Measurements from ENCODE around the gene PDZD8. TPM values are rescaled to one million over a fixed set of nuclear protein-coding genes. Genes with fewer than 3 reads are reported as not detected.

The PDZD8 gene
- 15.0 and 23.2 TPM in 2 replicates for total RNA-seq

DNA sequence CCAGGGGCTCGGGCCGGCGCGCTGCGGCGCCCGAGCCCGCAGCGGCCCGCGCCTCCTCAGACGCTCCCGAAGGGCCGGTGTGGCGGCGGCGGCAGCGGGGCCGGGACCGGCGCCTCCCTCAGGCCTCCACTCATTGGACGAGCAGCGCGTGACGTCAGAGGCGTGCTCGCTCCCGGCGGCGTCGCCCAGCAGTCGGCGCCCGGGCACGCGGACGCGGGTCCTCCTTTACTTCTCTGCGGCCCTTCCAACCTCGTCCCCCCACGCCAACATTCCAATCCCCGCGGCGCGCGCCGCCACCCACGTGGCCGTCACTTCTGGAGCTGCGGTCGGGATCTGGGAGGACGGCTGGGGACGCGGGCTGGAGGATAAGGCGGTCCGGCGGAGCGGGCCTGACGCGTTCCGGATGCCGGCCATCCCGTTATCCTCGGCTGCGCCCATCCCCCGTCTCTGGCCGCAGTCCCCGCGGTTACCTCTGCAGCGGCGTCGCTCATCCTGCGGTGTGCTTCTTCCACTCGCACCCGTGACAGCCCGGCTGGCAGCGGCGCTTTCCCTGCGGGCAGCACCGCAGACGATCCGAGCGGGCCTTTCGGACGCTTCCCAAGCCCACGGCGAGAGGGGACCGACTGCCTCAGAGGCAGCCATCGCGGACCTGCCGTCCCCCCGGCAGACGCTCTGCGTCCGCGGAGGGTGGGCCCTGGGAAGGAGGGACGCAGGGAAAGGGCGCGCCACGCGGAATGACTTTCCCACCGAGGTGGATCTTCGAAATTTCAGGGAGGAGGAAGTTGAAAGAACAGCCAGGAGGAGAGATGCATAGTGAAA is at the start of gene PDZD8:
Gene PDZD8, minus strand, starts transcription at position 81 of the 819 bp plus-strand sequence. CDS start 213 bp downstream, outside the sequence.
- no peak for DNase-seq (ENCODE audit: extremely low read depth, low read depth, low spot score)

GRCh38 chr10:117424171-117424570 is 48.9 kb upstream of the PDZD8 start:
- no peak for DNase-seq (ENCODE audit: extremely low read depth, low read depth, low spot score)

DNA sequence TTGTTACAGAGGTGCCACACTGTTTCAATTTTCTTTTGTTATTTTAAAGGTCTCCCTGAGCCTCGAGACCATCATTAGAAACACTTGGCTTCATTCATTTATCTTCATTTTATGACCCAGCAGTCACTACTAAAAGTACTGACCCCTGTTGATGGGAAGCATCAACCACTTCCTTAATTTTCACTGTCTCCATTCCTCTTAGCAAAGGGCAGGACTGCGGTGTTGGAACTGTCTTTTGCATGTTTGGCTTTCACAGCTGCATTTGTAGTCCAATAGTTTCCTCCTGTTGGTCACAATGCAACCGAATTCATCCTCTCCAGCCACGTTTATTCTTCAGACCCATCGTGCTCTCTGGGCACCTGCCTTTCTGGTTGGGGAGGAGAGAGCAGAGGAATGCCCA is 46.7 kb upstream of the PDZD8 start:
- no peak for DNase-seq (ENCODE audit: extremely low read depth, low read depth, low spot score)

- DNase-seq (ENCODE audit: extremely low read depth, low read depth, low spot score): no peak
Measured at GRCh38 chr10:117420768-117421167, 45.5 kb upstream of the PDZD8 start.

DNA sequence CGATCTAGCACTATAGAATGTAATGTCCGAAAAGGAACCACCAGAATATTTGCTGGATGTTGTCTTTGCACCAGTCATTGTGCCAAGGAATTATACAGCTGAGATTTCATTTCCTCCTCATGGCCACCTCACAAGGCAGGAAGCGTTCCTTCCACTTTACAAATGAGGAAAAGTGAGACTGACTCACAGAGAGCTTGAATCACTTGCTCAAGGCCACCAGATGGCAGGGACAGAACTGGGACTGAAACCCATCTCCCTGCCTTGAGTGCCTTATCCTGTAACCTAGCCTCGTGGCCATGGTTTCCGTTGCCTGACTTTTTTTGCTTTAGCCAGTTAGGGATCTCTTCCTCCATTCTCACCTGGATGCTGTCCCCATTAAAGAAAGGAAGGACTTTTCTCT is 44.7 kb upstream of the PDZD8 start:
- DNase-seq (ENCODE audit: extremely low read depth, low read depth, low spot score): no peak

GRCh38 chr10:117419159-117419558 is 43.9 kb upstream of the PDZD8 start:
- no peak for DNase-seq (ENCODE audit: extremely low read depth, low read depth, low spot score)

DNA sequence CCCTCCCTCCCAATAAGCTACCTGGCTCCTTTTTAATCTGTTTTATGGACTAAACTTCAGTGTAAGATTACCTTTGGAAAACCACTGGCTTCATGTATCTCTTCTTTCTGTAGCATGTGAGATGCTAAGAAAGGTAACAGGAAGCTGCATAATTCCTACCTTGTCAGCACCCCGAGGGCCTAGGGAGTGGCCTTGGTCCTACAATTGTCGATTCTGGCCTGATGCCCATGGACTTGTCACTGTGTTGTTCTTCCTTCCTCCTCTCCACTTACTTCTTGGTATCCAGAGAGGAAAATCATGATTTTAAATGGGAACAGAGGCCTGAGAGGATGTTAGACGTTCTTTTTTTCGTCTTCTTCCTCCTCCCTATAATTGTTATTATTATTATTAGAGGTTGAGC is 42.9 kb upstream of the PDZD8 start:
- DNase-seq (ENCODE audit: extremely low read depth, low read depth, low spot score): no peak

GRCh38 chr10:117417196-117417595 is 42.0 kb upstream of the PDZD8 start:
- no peak for DNase-seq (ENCODE audit: extremely low read depth, low read depth, low spot score)

DNA sequence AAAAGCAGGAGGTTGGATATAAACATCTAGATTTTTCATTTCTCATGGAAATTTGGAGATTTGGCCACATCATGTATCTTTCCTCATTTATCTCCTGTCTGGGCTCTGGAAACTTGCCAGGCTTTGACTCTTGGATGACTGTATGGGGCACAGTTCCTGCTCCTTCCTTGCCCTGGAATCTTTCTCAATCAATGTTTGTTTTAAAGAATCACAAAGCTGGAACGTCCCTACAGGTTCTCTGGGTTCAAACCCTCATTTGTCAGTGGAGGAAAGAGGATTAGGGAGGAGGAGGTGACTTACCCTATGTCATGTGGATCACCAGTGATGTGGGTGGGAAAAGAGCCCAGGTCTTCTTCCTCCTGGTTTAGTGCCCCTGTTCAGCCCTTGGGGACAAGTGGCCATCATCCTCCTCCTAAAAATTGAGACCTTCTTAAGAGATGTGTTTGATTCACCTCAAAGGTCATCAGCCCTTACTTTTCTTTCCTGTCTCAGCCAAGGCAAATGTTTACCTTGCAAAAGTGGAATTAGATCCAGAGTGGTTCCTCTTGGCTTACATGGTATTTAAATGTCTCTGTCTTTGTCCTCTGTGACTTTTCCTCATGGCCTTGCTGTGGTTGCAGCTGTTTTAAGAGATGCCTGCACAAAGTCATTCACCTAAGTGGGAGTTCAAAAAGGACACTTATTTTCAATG is 38.8 kb upstream of the PDZD8 start:
- no peak for DNase-seq (ENCODE audit: extremely low read depth, low read depth, low spot score)

- no peak for DNase-seq (ENCODE audit: extremely low read depth, low read depth, low spot score)
Measured at GRCh38 chr10:117412469-117413010, 37.3 kb upstream of the PDZD8 start.

- no peak for DNase-seq (ENCODE audit: extremely low read depth, low read depth, low spot score)
Measured at GRCh38 chr10:117411479-117412399, 36.5 kb upstream of the PDZD8 start.

DNA sequence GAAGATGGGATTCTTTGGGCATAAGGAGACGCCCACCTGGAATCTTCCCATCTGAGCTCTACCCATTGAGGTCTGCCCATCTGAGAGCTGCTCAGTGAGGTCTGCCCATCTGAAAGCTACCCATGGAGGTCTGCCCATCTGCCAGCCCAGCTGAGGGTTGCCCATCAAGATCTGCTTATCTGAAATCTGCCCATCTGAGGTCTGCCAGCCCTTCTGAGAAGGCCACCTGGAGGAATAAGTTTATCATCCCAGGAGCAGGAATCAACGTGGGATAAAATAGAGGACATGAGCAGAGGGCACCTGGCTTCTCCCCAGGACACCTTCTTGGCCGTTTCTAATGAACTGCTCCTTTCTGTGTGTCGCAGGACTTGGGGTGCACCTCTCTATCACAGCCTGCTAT is 35.3 kb upstream of the PDZD8 start:
- DNase-seq (ENCODE audit: extremely low read depth, low read depth, low spot score): no peak

GRCh38 chr10:117409549-117410305 is 34.5 kb upstream of the PDZD8 start:
- DNase-seq (ENCODE audit: extremely low read depth, low read depth, low spot score): no peak

DNA sequence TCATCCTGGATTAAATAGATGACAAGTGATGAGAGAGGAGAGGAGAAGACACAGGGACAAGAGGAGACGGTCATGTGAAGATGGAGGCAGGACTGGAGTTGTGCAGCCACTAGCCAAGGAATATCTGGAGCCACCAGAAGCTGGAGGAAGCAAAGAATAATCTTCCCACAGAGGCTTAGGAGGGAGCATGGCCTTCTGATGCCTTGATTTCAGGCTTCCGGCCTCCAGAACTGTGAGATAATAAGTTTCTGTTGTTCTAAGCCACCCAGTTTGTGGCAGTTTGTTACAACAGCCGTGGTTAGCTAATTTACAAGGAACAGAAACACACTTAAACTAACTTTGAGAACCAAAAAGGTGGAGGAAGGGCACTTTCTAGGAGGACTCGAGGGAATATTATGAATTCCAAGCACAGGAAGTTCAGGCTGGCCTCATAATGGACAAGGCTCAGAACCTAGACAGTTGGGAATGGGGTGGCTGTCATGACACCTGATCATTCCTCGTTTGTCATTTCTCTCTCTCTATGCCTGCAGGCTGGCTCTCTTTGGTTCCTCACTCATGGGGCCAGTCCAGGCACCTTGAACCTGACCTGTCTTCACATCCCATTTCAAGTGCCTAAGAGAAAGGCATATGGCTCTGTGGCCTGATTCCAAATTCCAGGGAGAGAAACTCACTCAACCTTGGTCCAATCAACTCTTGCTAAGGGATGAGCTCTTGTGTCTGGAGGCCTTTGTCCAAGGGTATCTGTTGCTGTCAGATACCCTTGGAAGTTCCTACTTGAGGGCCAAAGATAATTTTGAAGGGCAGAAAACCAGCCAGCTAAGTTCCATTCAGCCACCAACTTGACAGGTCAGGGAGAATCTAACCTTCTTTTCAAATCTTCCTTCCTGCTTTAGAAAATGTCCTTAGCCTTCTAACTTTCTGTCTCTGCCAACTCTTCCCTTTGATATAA is 33.5 kb upstream of the PDZD8 start:
- no peak for DNase-seq (ENCODE audit: extremely low read depth, low read depth, low spot score)

DNA sequence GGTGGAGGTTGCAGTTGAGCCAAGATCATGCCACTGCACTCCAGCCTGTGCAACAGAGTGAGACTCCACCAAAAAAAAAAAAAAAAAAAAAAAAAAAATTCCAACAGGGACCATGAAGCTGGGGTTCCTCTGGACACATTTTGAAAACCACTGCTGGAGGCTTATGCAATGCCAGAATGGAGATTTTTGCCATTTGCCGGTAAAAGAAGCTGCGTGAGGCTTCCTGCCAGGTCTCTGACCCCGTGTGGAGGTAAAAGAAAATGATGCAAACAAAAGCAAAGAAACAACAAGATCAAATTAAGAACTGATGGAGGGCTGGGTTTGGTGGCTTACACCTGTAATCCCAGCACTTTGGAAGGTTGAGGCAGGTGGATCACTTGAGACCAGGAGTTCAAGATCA is 30.5 kb upstream of the PDZD8 start:
- no peak for DNase-seq (ENCODE audit: extremely low read depth, low read depth, low spot score)

- no peak for DNase-seq (ENCODE audit: extremely low read depth, low read depth, low spot score)
Measured at GRCh38 chr10:117400329-117400728, 25.1 kb upstream of the PDZD8 start.

DNA sequence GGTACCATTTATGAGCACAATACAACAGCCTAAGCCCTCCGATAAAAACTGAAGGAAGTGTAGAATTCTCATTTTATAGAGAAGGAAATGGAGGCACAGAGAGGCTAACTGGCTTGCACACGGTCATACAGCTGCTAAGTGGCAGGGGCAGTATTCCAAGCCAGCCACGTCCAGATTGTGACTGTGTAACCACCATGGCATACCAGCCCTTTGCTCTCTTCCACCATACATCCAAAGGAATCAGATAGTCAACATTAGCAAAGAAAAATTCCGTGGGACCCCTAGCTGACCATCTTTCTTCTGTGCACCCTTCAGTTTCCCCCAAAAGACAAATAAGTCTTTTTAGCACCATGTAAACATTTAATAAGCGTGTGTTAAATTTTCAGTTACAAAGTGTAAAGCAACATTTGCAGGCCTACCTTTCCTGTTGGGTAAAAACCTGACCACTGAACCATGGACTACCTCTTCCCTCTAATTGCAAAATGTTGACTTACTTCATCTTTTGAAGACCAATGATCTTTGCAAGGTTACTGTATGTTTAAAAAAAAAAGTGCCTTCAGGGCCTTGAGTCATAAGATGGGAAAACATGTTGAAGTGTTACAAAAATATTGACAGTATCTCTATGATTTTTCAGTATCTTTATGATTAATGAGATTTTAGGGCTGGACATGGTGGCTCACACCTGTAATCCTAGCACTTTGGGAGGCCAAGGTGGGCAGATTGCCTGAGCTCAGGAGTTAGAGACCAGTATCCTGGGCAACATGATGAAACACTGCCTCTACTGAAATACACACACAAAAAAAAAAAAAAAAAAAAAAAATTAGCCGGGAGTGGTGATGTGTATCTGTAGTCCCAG is 24.3 kb upstream of the PDZD8 start:
- DNase-seq (ENCODE audit: extremely low read depth, low read depth, low spot score): no peak

DNA sequence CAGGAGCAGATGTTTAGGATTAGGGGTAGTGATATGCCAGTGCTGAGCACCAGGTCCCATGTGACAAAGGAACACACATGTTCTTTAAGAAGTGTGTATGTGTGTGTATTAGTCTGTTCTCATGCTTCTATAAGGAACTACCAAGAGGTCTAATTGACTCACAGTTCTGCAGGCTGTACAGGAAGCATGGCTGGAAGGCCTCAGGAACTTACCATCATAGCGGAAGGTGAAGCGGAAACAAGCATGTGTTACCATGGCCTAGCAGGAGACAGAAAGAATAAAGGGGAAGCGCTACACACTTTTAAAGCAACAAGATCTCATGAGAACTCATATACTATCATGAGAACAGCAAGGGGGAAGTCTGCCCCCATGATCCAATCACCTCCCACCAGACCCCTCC is 22.8 kb upstream of the PDZD8 start:
- no peak for DNase-seq (ENCODE audit: extremely low read depth, low read depth, low spot score)

Data from glomerular endothelial cell (primary cell).